HG03280 (cell line): ENCODE measurements around the gene MYH3.

Source experiments
- ATAC-seq: cut with Tn5 transposase; IDR thresholded peaks from one replicate; pipeline ENCODE4 v1.9.1; 2021; ENCODE audit warnings: mild to moderate bottlenecking, moderate library complexity; ENCODE audit not compliant: unreplicated experiment

Gene MYH3

GRCh38 chr17:10651927-10652326 lies 5.2 kb downstream of the MYH3 start:
- ATAC-seq: no peak

- no peak for ATAC-seq
These were observed 7.5 kb downstream of the MYH3 start for GRCh38 chr17:10649602-10650001.

DNA sequence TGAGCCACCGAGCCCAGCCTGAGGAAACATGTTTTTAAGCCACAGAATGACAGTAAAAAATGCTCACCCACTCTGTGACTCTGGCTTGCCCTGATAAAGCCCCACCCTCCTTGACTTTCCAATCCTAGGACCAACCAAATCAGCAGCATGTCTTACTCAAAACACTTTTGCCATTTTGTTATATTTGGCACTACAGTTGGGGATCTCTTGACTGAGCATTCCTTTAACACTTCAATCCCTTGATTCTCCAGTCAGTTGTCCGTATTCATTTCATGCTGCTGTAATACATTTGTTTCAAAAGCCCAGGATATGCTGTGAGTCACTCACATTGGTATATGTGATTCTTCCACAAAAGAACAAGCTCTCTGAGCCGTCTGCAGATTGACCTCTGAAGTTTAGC lies 8.2 kb downstream of the MYH3 start:
- no peak for ATAC-seq

DNA sequence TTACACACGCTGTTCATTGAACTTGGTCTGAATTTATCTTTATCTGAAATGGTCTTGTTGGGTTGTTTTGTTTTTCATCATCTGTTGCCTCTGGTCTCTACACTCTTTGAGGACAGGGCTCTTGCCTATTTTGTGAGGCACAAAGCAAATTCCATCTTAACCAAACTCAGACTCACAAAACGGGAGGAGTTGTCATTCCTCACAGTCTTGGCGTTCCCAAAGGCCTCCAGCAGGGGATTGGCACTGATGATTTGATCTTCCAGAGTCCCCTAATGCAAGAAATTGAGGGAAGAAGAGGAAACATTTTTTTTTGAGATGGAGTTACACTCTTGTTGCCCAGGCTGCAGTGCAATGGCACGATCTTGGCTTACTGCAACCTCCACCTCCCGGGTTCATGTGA lies 8.7 kb downstream of the MYH3 start:
- no peak for ATAC-seq

DNA sequence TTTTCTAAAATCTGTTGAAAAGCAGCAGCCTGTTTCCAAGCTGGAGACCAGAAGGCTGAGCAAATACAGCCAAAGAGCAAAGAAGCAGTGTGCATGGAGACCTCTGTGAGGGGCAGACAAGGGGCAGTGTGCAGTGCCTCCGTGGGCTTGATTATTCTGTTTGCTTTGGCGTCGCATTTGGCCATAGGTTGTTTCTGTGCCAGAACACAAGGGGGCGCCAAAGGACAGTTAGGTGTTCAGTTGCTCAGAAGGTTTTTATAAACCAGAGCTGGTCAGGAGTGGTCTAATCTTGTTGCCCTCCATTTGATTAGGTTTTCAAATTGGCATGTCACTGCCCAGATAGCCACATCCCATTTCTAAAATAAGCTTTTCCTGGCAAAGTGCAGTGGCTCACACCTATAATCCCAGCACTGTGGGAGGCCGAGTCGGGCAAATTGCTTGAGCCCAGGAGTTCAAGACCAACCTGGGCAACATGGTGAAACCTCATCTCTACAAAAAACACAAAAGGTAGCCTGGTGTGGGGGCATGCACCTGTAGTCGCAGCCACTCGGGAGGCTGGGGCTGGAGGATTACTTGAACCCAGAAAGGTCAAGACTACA lies 10.6 kb downstream of the MYH3 start:
- no peak for ATAC-seq

DNA sequence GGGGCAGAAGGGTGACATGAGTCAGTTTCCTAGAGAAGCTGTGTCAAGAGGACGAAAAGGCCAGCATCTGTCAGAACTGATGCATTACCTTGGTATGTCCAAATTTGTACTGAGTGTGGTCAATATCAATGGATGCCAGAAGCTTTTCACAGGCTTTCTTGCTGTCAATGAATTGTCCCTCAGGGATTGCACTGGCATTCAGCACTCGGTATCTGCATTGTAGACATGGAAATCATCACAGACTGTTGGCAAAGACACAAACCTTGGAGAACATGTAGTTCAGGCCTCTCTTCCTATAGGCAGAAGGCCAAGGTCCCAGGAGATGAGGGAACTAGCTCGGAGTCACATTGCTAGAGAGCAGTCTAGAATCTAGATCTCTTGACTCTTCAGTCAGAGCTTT lies 16.6 kb downstream of the MYH3 start:
- no peak for ATAC-seq

DNA sequence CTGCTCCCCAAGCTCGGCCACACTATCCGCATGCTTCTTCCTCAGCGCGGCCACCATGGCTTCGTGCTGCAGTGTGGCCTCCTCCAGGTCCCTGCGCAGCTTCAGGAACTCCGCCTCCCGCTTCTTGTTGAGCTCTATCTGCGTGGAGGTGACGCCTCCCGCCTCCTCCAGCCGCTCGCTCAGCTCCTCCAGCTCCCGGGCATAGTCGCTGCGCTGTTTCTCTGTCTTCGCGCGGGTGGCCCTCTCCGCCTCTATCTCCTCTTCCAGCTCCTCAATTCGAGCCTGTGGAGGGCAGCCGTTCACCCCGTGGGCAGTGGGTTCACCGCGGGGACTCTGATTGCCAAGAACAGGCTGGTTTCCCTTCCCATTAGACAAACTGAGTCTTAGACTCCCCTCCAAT lies 19.0 kb downstream of the MYH3 start:
- no peak for ATAC-seq

DNA sequence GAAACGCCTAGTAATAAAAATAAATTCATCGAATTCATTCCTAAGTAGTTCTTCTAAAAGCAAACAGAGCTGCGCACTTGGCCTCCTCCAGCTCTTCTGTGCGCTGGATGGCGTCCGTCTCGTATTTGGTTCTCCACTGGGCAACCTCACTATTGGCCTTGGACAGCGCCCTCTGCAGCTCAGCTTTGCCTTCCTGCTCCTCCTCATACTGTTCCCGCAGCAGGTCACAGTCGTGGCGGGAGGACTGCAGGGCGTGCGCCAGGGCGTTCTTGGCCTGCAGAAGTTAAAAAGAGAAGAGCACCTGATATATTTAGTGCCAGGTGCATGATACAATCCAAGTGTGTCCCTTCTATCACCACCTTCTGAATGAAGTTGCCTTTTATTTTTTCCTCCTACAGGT lies 21.8 kb downstream of the MYH3 start:
- no peak for ATAC-seq

- ATAC-seq: peak; percentile 87
These were observed 23.2 kb downstream of the MYH3 start for GRCh38 chr17:10633738-10634379.

DNA sequence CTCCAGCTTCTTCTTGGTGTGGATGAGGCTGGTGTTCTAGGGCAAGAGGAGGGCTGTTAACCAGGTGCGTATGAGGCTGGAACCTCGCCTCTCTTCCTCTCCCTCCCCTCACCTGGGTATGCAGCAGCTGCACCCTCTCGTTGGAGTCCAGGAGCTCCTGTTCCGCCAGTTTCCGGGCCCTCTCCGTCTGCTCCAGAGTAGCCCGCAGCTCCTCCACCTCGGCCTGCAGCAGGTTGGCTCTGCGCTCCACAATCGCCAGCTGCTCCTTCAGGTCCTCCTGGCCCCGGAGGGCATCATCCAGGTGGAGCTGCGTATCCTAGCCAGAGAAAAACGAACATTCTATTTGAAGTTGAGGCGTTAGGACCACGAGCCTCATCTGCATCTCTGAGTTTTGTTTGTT lies 25.4 kb downstream of the MYH3 start:
- ATAC-seq: no peak

GRCh38 chr17:10631048-10631700 lies 25.9 kb downstream of the MYH3 start:
- ATAC-seq: no peak

GRCh38 chr17:10629706-10630105 lies 27.4 kb downstream of the MYH3 start:
- no peak for ATAC-seq

GRCh38 chr17:10628756-10629155 lies 28.4 kb downstream of the MYH3 start:
- no peak for ATAC-seq

DNA sequence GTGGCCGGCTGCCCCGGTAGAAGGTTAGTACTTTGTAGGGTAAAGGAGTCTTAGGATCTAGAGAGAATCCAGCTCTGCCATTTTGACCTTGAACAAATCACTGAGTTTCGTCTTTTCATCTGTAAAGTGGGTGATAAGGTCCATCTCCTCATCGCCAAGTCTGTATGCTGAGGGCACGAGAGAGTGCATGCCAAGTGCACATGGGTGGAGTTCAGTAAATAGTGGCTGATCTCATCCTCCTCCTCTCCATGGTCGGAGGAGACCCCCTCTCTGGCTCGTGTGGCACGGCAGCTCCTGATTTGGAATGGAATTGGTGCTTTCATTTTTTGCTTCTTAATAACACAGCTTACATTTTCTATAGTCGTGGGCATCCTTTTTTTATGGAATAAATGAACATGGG lies 30.7 kb downstream of the MYH3 start:
- no peak for ATAC-seq

DNA sequence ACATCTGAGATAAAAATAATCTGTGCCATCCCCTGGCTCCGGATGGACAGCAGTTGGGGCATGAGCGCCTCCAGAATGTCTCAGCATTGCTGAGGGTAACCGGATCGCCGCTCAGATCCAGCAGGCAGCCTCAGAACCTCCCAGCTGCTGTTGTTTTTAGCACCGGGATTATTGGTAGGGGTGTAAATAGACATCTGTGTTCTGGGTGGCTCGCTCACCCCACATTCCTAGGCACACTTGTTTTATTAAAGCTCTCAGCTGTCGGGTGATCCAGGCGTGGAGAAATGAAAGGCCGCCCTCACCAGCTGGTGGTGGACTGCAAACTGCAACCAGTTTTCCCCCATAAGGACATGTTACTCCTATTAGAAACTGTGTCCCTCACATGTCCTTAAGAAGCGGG lies 32.1 kb downstream of the MYH3 start:
- no peak for ATAC-seq

DNA sequence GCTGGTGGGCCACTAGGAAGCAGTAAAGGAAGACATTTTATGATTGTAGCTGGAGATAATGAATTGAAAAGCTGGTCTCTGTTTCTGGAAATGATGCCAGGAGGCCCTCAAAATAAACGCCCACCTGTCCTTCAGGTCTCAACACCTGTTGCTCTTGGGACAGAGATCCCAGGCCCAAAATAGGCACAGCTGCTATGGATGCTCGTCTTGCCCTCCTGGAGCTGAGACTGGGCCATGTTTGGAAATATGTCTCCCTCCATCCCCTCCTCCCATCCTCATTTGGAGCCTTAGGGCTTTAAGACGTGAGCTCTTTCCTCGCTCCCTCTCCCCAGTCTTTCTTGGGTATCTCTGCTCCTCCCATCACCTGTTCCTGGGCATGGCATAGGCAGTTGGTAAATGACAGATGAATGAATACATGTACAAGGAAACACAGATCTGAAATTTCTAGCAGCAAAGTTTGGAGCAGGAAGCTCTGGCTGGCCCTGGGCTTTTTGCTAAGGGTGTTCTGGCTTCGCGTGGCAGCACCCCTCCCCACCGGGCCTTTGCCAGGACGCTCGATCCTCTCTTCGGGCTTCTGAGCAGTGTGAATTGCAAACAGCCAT lies 33.3 kb downstream of the MYH3 start:
- ATAC-seq: no peak

DNA sequence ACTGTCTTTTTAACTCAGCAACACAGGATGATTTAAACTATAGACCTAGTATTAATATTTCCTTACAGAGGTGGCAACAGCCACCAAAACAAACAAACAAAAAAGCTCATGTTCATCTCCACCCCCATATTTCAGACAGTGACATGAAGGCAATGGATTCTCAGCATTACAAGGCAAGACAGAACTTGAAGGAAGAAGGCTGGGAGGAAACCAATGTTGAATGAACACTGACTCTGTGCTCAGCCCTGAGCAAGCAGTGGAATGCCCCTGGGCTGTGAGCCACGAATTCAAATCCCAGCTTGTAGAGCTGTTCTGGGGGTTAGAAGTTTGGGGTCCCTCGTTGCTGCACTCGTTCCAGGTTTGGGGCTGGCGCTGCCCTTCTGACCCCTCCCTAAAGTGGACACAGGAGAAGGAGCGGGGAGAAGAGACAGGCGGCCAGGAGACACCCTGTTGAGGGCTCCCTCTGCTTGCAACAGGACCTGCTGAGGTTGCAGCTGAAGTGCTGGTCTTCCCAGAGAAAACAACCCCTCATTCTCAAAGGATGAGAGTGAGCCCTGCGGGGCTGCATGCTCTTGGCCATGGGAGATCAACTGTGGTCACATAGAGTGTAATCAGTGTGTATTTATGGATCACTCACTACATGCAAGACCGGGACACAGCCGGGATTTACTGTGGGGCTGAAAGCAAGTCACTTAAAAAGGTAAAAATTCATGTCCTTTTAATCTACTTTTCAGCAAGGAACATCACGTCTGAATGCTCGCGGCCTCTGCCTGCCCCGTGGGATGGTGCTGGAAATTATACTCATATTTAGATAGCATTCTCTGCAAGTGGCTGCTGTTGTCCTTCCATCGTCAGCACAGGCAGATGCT lies 34.3 kb downstream of the MYH3 start:
- ATAC-seq: no peak

- no peak for ATAC-seq
These were observed 35.7 kb downstream of the MYH3 start for GRCh38 chr17:10621397-10621796.

- ATAC-seq: no peak
These were observed 36.3 kb downstream of the MYH3 start for GRCh38 chr17:10620823-10621222.

- peak; percentile 70 for ATAC-seq
These were observed 38.9 kb downstream of the MYH3 start for GRCh38 chr17:10618202-10618635.

DNA sequence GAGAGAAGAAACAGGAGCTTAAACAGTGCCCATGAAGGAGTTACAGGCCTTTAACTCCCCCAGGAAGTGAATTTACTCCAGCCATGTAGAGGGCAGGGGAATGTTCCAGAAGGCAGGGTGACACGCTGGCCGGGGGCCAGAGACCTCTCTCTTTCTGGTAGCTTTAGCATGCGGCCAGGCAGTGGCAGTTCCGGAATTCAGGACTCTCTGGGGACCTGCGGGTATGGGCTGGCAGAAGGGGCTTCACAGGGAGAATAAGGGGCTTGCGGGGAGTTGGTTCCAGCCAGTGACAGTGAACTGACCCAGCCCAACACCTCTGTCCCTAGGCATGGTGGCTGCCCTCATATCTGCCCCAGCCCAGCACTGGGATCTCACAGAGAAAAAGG lies 40.0 kb downstream of the MYH3 start:
- no peak for ATAC-seq
